Uterus (tissue), 2 donors: ENCODE data around the gene STK38.
"Not testable (repeated sequence)": the region's sequence is repeated elsewhere in the genome, so short reads cannot be mapped to it uniquely, and the experiment has no call there.

Source experiments
- POLR2A ChIP-seq, 2 donors: fragments of 450-650 bp; IDR thresholded peaks; one replicate each; pipeline ENCODE4 v1.6.1; 2016; ENCODE audit warnings: antibody characterized with exemption in 2 of 2, mild to moderate bottlenecking in 1 of 2, moderate library complexity in 1 of 2
- TF ChIP-seq, protein P1 (sequence below), 4 experiments: fragments of 200-600 bp in 2 of 4; fragments of 450-650 bp in 2 of 4; sonication (generic) in 2 of 4; IDR thresholded peaks; one replicate each; pipeline ENCODE4 v1.5.1; 2016 to 2019; ENCODE audit warnings: antibody characterized with exemption in 4 of 4, mild to moderate bottlenecking in 2 of 4, moderate library complexity in 1 of 4

DNA sequence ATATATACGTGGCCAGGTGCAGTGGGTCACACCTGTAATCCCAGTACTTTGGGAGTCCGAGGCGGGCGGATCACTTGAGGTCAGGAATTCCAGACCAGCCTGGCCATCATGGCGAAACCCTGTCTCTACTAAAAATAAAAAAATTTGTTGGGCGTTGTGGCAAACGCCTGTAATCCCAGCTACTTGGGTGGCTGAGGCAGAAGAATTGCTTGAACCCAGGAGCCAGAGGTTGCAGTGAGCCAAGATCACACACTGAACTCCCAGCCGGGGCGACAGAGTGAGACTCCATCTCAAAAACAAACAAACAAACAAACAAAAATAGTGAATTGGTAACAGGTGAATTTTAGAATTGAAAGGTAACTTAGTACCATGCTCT, 41.7 kb upstream of the STK38 start:
- TF ChIP-seq, protein P1, sequence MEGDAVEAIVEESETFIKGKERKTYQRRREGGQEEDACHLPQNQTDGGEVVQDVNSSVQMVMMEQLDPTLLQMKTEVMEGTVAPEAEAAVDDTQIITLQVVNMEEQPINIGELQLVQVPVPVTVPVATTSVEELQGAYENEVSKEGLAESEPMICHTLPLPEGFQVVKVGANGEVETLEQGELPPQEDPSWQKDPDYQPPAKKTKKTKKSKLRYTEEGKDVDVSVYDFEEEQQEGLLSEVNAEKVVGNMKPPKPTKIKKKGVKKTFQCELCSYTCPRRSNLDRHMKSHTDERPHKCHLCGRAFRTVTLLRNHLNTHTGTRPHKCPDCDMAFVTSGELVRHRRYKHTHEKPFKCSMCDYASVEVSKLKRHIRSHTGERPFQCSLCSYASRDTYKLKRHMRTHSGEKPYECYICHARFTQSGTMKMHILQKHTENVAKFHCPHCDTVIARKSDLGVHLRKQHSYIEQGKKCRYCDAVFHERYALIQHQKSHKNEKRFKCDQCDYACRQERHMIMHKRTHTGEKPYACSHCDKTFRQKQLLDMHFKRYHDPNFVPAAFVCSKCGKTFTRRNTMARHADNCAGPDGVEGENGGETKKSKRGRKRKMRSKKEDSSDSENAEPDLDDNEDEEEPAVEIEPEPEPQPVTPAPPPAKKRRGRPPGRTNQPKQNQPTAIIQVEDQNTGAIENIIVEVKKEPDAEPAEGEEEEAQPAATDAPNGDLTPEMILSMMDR (IDR thresholded peaks at IDR 0.05), result not testable (repeated sequence)
- not testable (repeated sequence) for TF ChIP-seq POLR2A (IDR thresholded peaks at IDR 0.05)
